HL-60 (cell line): ENCODE results near the gene CST8.

Source experiments
- DNase-seq, 2 experiments: peaks; one replicate each; pipeline ENCODE4 v3.0.0-alpha.2; 2010 to 2020; ENCODE audit warnings: low read depth in 1 of 2, low spot score in 1 of 2
- H3K27ac ChIP-seq: fragments of 250-450 bp; sonication (Bioruptor Pico); replicated peaks from 2 replicates; pipeline ENCODE4 v1.5.1; 2020; ENCODE audit warnings: mild to moderate bottlenecking, moderate library complexity
- H3K27me3 ChIP-seq: fragments of 250-450 bp; sonication (Bioruptor Pico); 2 replicates; pipeline ENCODE4 v1.5.1; 2021; ENCODE audit warnings: mild to moderate bottlenecking, moderate library complexity; ENCODE audit not compliant: insufficient read depth, poor library complexity, severe bottlenecking
- H3K4me3 ChIP-seq: replicated peaks from 2 replicates; pipeline ENCODE4 v1.5.1; 2011; ENCODE audit warnings: mild to moderate bottlenecking, control low read depth, low read length; ENCODE audit not compliant: insufficient read depth
- CTCF ChIP-seq: IDR thresholded peaks from one replicate; pipeline ENCODE4 v1.5.1; 2011; ENCODE audit warnings: low read length, control low read depth, inconsistent platforms; ENCODE audit not compliant: insufficient read depth
- GABPA ChIP-seq: IDR thresholded peaks from 2 replicates; pipeline ENCODE4 v1.6.1; 2012; ENCODE audit warnings: low read depth
- POLR2AphosphoS5 ChIP-seq: IDR thresholded peaks from 2 replicates; pipeline ENCODE4 v1.6.1; 2012; ENCODE audit warnings: low read depth
- REST ChIP-seq: IDR thresholded peaks from 2 replicates; pipeline ENCODE4 v1.6.1; 2012; ENCODE audit warnings: low read depth; ENCODE audit not compliant: insufficient replicate concordance
- SPI1 ChIP-seq: IDR thresholded peaks from 2 replicates; pipeline ENCODE4 v1.6.1; 2012; ENCODE audit warnings: low read depth, mild to moderate bottlenecking, borderline replicate concordance

Gene CST8

GRCh38 chr20:23475395-23475794, 15.5 kb upstream of the CST8 start:
- no peak overlapping the region for H3K27ac ChIP-seq
- TF ChIP-seq CTCF, result no peak
- no peak for TF ChIP-seq SPI1
- TF ChIP-seq POLR2AphosphoS5, result no peak
- TF ChIP-seq GABPA, result no peak
- TF ChIP-seq REST, result no peak
- H3K27me3 ChIP-seq, result no peaks in the 10 kb centered on the region
- H3K4me3 ChIP-seq, result no peak overlapping the region
- no peak for DNase-seq

DNA sequence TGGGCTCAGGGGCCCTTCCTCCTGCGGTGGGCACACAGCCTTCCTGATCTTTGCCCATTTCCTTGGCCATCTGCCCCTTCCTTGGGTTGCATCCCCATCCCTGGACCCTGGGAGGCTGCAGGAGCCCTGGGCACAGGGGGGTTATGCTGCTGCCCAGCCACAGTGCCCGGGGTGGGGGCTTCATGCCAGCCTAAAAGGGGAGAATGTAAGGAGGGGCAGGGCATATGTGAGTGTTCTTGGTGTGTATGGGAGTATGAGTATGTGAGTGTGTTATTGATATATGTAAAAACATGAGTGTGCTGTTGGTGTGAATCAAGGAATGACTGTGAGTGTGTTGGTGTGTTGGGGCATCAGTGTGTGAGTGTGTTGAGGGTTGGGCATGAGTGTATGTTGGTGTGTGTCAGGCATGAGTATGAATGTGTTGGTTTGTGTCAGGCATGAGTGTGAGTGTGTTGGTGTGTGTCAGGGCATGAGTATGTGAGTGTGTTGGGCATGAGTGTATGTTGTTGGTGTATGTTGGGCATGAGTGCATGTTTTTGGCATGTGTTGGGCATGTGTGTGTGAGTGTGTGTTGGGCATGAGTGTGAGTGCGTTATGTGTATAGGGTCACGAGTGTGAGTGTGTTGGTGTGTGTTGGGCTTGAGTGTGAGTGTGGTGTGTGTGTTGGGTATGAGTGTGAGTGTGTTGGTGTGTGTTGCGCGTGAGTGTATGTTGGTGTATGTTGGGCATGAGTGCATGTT, 14.7 kb upstream of the CST8 start:
- Histone ChIP-seq H3K27me3 (no peaks in the 10 kb centered on the region), H3K27ac (no peak overlapping the region), H3K4me3 (no peak overlapping the region)
- TF ChIP-seq SPI1 (no peak), REST (no peak), CTCF (no peak), GABPA (no peak), POLR2AphosphoS5 (no peak)
- DNase-seq, result no peak

DNA sequence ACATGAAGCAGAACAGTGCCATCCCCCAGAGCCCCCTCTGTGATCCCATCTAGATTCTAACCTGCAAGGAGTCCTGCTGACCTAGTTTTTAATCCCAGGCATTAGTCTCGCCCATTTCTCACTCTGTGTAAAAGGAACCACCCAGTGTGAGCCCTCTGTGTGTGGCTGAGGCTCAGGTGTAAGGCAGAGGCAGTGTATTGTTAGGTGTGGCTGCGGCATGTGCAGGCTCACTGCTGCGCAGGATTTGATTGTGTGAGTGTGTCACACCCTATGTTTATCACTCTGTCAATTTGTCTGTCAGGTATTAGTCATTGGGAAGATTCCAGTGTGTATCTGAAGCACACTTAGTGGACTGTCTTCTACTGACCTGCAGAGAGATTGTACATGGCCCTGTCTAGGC, 13.7 kb upstream of the CST8 start:
- no peak for TF ChIP-seq POLR2AphosphoS5
- no peak for DNase-seq
- H3K27me3 ChIP-seq, result no peaks in the 10 kb centered on the region
- no peak overlapping the region for H3K27ac ChIP-seq
- no peak overlapping the region for H3K4me3 ChIP-seq

DNA sequence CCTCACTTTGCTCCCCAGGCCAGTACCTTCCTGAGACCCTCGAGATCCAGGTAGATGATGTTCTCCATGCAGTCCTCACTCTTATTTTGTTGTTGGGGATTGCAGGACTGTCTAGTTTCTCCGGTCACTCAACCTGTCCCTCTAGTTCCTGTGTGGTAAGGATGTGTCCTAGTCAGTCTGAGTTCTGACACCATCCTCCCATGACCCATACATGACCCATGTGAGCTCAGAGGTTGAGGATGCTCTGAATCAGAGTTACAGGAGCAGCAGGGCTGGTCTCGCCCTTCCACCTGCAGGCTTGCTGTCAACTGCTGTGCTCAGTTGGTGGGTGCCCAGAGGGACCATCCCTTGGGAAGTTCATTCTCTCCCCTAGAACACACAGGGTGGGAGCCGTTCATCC, 11.9 kb upstream of the CST8 start:
- peaks cover under 1% of the 10 kb centered on the region for H3K27me3 ChIP-seq
- no peak for DNase-seq
- no peak overlapping the region for H3K4me3 ChIP-seq
- no peak overlapping the region for H3K27ac ChIP-seq
- TF ChIP-seq SPI1 (no peak), CTCF (no peak), POLR2AphosphoS5 (no peak), REST (no peak), GABPA (no peak)
